HG02763 (cell line): Measurements from ENCODE around the gene ETS2.

Source experiments
- ATAC-seq: cut with Tn5 transposase; IDR thresholded peaks from one replicate; pipeline ENCODE4 v1.9.1; 2021; ENCODE audit warnings: mild to moderate bottlenecking, moderate library complexity; ENCODE audit not compliant: unreplicated experiment

ETS2 gene

DNA sequence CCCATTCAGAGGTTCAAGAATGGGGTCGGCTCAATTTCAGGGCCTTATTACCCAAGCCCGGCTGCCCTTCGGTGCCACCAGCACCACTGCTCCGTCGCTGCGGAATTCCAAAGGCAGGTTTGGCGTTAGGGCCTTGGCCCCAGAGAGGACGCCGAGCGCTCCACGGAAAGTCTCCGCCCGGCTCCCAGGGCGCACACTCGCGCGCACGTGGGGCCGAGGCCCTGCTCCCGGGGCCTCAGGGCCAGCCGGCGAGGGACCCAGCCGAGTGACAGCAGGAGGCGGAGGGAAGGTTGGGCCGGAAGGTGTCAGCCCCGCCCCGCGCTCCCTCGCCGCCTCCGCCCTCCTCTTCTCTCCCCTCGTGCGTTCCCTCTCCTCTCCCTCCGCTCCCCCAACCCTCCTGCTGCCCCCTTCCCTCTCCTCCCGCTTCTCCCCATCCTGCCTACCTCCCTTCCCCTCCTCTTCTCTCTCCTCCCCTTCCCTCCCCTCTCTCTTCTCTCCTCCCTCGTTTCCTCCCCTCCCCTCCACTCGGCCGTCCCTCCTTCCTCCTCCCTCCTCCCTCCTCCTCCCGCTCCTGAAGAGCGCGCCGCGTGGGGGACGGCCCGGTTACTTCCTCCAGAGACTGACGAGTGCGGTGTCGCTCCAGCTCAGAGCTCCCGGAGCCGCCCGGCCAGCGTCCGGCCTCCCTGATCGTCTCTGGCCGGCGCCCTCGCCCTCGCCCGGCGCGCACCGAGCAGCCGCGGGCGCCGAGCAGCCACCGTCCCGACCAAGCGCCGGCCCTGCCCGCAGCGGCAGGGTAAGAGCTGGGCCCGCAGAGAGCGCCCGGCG lies at the start of gene ETS2:
TSS of gene ETS2 (plus strand) at position 602 of the 825 bp plus-strand sequence. CDS start 4,106 bp downstream, outside the sequence.
- peak; percentile 73 for ATAC-seq

DNA sequence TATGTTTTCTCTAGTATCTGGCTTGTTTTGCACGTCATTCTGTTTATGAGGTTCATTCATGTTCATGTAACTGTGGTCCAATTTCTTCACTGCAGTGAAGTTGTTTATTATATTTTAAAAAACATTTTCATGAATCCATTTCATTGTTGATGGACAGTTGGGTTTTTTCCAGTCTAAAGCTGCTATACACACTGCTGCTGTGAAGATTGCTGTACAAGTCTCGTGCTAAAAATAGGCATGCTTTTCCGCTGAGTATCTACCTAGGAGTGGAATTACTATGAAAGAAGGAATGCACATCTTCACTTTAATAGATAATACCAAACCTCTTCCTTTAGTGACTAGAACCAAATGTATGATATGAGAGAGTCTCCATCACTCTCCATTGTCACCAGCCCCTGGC lies 49.0 kb upstream of the ETS2 start:
- no peak for ATAC-seq

DNA sequence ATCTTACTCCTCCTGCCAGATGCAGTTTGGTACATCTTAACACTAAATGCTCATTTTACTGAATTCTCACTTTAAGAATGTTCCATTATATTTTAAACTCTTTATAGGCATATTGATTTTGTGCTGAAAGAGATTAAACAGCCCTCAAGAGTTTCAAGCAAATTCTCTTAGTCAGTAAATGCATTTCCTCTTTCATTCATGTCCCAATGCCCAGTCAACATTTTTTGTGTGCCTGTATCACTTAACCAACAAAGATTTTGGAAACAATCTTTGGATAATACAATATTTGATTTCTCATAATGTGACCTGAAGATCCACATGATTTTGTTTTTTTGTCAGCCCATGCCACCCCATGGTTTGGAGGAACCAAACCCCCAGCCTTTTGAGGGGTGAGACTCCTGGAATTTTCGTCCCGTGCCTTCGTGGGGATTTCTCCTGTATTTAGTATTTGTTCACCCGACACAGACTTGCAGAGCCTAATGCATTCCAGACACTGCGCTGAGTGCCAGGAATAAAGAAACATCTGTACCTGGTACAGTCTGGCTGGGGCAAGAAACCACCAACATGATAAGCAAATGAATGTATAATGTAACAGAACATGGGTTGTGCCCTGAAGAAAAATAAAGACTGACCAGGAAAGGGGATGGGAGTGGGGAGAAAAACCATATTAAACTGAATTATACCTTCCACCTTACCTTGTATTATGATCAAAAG lies 47.1 kb upstream of the ETS2 start:
- no peak for ATAC-seq

DNA sequence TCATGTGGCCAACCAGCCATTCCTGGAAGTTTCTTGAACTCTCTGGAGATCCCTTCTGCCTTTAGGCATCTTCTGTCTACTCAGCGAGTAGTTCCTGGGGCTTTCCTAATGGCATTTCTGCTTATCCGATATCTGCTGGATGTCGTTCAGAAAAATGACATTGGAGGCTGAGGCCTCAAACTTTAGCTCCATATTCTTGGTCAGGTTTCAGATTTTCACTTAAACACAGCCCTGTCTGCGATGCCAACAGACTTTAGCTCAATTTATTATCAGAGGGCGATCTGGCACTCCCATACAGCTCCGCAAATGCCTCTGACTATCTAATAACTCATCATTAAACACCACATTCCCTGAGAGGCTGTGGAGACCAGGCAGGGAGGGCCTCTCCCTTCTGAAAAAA lies 46.3 kb upstream of the ETS2 start:
- ATAC-seq, result no peak

DNA sequence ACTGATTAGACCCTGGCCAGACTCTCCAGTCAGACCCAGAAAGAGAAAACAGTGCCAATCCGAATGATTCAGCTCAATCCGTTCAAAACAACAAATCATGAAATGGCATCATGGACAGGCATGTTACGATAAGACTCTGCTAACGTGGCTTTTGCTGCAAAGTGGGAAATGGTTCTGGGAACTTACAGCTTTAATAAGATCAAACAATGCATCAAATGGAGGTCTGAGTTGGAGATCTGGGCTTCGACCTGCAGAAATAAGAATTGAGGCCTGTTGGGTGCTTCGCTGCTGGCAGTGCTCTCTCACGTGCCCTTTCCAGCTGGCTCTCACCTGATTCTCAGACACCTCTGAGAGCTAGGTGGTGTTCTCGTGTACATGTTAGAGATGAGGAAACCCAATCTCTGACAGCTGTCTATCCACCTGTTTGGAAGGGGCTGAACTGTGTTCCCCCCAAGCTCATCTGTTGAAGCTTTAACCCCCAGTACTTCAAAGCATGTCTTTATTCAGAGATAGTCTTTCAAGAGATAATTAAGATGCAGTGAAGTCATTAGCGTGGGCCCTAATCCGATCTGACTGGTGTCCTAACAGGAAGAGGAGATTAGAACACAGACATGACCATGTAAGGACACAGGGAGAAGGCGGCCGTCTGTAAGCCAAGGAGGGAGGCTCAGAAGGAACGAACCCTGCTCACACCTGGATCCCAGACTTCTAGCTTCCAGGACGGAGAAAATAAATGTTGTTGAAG lies 45.5 kb upstream of the ETS2 start:
- ATAC-seq, result no peak

DNA sequence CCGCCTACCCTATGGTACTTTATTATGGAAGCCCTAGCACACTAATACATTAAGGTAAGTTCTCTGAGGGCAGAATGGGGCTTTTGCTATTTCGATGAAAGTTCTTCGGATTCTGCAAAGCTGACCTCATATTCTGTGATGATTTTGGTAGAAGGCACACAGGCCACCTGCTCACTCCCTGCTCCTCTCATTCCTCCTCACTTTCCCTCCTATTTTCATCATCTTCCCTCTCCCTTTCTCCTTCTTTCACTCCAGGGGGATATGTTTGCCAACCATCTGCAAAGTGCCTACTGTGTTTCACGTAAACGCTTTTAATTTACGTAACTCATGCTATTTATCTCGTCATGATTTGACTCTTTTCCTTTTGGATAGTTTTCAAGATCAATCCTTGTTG lies 45.0 kb upstream of the ETS2 start:
- no peak for ATAC-seq

DNA sequence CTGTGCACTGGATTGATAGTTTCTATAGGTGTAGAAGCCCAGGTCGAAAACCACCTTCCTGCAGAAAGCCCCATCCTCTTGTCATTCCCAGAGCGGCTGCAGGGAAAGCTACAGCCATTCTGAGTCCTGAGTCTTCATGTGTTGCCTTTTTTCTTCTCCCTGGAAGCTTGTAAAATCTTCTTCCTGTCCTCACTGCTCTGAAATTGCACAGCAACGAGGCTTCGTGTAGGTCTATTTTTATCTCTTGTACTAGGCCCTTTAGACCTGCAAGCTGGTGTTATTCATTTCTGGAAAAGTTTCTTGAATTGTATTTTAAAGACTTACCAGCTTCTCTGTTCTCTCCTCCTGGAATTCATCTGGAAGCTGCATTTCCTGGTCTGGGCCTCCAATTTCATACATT lies 44.2 kb upstream of the ETS2 start:
- ATAC-seq, result no peak

DNA sequence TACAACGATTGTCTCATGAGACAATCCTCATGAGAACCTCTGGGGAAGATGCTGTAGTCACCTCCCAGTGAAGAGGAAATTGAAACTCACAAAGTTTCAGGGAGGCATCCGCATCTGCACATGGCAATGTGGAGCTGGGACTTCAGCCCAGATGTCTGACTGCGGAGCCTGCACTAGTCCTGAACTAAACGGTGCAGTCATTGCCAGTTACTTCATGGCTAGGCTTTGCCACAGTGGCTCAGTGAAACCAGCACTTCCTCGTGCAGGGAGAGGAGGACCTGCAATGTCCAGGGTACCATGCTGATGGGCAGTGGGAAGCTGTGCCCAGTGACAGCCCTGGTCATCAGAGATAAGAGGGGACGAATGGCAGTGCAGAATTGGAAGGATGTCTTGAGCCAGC lies 40.7 kb upstream of the ETS2 start:
- ATAC-seq, result no peak

DNA sequence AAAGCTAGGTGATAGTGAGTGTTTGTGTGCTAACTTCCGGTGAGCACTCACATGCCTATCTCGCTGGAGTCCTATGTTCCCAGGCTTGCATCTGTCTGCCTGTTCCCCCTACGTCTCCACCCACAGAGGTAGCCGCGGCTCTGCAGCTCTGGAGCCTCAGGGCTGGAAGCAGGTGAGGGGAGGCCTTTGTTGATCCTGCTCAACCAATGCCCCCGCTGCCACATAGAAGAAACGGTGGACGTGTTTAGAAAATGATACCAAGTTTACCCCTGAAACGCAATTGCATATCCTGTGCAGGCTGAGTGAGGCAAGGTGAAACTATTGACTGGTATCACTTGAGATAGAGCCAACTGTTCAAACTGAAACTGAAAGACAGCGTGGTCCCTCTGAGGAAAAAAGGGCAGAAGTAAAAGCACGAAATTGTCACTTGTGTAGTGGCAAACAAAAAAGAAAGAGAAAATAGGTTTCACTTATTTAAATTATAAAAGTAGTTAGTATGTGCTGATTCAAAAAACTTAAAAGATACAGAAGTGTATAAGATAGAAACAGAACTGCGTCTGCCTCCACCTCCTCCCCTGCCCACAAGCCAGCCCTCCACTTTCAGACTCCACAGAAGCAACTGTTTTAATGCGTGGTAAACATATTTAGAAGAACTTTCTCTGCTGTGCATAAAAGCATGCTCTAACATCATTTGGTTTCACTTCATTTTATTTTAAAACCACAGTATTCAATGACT lies 38.6 kb upstream of the ETS2 start:
- peak; percentile 95 for ATAC-seq

DNA sequence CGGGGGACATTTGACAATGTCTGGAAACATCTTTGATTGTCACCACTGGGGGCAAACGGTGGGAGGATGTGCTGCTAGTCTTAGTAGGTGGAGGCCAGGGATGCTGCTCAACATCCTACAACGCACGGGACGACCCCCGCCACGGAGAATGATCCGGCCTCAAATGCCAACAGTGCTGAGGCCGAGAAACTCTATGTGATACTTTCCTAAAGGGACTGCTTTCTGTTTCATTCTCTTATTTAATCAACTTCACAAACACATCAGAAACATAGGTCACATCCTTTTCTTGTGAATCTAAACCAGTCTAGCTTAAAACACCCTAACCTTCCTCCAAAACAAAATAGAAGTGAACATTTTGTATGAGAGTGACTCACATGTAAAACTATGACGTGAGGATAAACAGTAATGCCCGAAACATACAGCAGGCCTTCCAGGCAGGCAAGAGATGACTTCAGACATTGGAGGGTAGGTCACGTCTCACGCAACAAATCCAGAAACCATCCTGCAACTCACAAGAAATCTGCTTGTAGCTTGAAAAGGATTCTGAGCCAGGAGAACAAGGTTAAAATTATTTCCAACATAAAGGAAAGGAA lies 37.2 kb upstream of the ETS2 start:
- ATAC-seq, result no peak

DNA sequence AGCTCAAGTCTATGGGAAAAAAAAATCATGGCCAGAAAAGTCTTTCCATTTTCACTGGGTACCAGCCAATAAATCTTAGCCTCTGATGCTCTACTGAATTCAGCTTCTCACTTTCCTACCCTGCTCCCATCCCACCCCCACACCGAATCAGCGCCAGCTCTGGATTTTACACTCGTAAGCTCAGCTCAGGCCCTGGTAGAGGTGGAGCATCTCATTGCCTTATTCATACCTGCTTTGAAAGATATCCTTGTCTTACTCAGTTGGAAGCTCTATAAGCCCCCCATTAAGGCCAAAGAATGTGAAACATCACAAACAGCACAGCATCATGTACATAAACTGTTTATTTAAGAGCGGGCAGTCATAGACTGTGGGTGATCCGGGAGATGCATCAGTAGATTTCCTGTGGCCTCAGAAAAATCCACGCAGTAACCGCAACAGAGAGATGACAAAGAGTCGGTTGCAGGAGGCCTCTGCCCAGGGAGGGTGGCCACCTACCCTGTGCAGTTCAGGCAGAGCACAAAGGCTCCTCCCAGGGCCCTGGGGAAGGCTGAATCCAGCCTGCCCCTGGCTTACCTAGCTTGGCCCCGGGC lies 36.4 kb upstream of the ETS2 start:
- ATAC-seq, result no peak

DNA sequence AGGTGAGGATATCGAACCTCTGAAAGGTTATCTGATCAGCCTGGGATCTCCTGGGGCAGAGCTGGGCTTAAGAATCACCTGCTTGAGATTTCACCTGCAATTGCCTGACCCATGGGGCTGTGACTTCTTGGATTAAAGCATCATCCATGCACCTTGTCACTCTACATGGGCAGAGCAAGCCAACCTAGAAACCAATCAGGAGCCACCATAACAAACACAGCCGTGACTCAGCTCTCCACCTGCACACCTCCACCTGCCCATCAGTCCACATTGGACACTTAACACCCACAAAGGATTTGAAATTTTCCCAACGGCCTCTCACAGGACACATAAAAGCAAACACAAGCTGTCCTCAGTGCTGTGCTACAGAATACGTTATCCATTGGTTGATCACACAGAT lies 35.1 kb upstream of the ETS2 start:
- ATAC-seq, result no peak

DNA sequence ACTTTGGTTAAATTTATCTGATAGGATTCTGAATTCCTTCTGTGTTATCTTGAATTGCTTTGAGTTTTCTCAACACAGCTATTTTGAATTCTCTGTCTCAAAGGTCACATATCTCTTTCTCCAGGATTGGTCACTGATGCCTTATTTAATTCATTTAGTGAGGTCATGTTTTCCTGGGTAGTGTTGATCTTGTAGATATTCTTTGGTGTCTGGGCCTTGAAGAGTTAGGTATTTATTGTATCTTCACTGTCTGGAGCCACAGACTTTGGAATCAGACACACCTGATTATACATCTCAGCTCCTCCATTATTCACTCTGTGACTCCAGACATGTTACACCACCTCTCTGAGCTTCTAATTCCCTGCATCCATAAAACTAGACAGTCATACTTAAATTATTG lies 34.2 kb upstream of the ETS2 start:
- ATAC-seq, result no peak

DNA sequence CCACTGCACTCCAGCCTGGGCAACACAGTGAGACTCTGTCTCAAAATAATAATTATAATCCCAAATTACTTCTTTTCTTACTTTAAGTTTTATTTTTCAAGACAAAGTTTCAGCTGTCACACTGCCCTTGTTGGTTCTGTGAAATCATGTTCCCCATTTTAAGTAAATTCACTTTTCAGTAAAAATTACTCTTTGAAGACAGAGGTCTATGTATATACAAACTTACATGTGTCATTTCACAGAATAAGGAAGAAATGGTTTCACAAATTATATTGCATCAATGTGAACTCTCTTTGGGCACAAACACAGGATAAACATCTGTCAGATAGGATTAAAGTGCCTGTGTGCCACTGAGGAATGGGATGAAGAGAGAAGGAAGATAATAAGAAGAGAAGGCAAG lies 33.1 kb upstream of the ETS2 start:
- ATAC-seq, result no peak

DNA sequence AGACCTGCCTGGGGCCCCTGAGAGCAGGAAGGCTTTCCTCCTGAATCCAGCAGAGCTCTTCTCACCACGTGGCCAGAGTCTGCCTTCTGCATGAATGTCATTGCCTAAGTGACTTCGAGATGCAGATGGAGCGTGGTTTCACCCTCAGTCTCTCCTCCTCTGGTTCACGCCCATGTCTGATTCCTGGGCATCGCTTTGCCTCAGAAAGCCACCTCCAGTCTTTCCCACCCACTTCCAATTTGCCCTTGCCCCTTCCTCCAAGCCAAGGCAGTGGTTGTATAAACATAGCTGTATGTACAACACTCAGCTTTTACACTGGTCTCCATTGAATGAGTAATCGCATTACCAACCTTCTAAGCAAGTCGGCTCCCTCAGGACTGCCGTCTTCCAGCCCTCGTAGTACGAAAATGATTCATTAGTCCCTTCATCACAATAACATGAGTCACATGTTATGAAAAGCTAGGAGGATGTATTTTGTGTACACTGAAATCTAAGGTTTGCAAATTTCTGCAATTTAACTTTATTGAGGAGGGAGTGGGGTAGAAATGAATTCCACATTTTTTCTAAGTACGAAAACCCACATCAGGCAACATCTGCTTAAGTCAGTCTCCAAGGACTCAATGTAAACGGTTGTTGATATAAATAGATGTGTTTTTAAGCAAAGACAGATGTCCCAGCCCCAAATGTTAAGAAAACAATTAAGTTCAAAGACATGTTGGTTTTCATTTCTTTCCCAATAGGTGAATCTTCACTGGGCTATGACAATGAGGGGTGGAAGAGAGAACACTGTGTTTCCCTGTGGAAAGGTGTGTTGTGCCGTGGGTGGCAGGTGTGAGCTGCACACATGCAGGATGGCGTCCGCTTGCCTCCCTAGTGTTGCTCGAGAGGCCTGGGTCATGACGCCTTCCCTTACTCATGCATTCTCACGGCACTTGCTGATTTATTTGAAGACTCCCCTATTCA lies 32.3 kb upstream of the ETS2 start:
- no peak for ATAC-seq

DNA sequence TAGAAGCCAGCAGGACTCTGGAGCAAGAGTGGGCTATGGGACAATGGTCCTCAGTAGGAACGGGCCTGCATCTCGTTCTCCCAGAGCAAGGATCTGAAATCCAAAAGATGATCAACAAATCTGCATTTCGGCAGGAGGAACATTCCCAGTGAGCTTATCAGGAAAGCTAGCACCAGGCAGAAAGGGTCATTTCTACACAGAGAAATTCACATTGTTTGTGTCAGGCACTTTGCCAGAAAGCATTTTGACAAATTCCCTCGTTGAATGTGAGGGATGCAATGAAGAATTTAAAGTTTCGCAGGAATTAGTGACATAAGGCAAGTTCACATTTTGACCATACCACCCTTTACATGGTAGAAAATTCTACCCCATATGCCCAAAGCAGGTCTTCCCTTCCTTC lies 31.6 kb upstream of the ETS2 start:
- no peak for ATAC-seq

DNA sequence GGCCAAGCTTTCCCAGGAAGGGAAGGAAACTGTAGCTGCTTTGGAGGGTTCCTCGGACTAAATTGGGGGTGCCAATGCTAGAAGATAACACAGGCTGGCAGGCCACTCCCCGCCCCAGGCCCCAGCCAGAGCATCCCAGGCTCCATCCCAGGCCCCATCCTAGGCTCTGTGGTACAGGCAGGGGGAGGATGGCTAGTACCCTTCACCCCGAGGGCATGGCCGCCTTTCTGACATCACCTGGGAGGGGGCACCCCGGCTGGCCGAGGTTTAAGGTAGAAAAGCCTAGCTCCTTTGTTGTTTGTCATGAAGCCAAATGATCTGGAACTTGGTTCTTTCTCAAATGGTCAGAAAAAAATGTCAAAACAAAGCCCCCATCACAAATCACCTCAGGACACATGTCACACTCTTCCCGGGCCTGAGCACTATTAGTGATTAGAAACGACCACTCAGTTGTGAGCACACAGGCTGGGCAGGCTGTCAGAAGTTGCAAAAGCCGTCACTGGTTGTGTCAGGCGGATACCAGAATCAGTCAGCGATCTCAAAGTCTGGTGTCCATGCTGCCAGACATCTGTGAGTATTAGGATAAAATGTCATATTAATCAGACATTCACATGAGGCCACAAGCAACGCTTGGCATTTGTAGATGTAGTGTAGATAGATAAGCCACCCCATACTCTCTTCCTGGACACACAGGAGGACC lies 31.0 kb upstream of the ETS2 start:
- ATAC-seq, result no peak

DNA sequence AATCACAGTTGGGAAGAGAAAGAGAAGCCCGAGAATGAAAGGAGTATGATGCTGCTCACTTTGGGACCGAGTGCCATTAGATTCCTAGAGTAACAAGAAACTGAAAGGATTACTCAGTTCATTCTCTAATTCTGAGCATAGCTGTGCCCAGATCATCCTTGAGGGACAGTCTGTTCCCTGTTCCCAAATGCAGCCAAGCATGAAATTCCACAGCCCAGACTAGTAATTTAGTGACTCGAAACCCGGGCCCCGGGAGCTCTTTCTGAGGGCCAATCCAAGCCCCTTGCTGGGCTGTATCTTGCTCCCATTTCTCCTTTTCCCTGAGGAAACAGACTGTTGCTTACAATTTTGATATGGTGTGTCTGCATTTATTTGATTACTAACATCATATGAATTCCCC lies 30.0 kb upstream of the ETS2 start:
- ATAC-seq, result no peak

DNA sequence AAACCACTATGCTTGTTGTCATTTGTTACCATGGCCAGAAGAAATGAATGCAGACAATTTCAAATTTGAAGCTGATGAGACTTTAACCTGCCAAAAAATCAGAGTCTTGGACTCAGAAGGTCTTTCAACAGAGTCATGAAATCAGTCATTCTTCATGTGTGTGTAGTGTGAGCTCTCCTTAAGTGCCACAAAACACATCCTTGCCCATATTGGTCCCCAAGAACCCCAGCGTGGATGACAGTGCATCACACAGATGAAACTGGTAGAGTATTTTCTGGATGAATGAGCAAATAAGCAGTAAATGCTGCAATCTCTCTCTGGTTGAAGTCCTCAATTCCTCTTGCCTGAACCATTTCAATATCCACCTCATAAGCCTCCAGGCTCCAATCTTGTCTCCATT lies 28.7 kb upstream of the ETS2 start:
- no peak for ATAC-seq
